ENCODE data around the gene RBM20.
"Not testable (repeated sequence)": the region's sequence is repeated elsewhere in the genome, so short reads cannot be mapped to it uniquely, and the experiment has no call there.

The RBM20 gene

GRCh38 chr10:110860576-110861241 lies 216.6 kb downstream of the RBM20 start:
- DNase-seq = peak; percentile 46

GRCh38 chr10:110861476-110861875 lies 217.3 kb downstream of the RBM20 start:
- no peak for DNase-seq

- DNase-seq = no peak
Observed at GRCh38 chr10:110861930-110862649, 218.0 kb downstream of the RBM20 start.

GRCh38 chr10:110862961-110863360 lies 218.8 kb downstream of the RBM20 start:
- DNase-seq = no peak

- no peak for DNase-seq
Observed at GRCh38 chr10:110863361-110863760, 219.2 kb downstream of the RBM20 start.

GRCh38 chr10:110863956-110864355 lies 219.8 kb downstream of the RBM20 start:
- no peak for DNase-seq

GRCh38 chr10:110864662-110865140 lies 220.6 kb downstream of the RBM20 start:
- peak; percentile 33 for DNase-seq

- no peak for DNase-seq
Observed at GRCh38 chr10:110865186-110865808, 221.2 kb downstream of the RBM20 start.

- no peak for DNase-seq
Observed at GRCh38 chr10:110865809-110866482, 221.8 kb downstream of the RBM20 start.

GRCh38 chr10:110867011-110867806 lies 223.1 kb downstream of the RBM20 start:
- not testable (repeated sequence) for DNase-seq

GRCh38 chr10:110867807-110868465 lies 223.8 kb downstream of the RBM20 start:
- DNase-seq = no peak

- DNase-seq = peak; percentile 43
Observed at GRCh38 chr10:110868981-110869380, 224.8 kb downstream of the RBM20 start.

GRCh38 chr10:110870823-110871297 lies 226.7 kb downstream of the RBM20 start:
- DNase-seq = no peak

- peak; percentile 94 for DNase-seq
Observed at GRCh38 chr10:110871298-110872084, 227.4 kb downstream of the RBM20 start, which contains the start of gene PDCD4. Gene PDCD4, plus strand, starts transcription at chr10:110871928. Its CDS starts 4,100 bp downstream, at chr10:110876028.

- peak; percentile 84 for DNase-seq
Observed at GRCh38 chr10:110872145-110872983, 228.2 kb downstream of the RBM20 start.

- DNase-seq = no peak
Observed at GRCh38 chr10:110872984-110873923, 229.1 kb downstream of the RBM20 start.

- DNase-seq = no peak
Observed at GRCh38 chr10:110873951-110874350, 229.8 kb downstream of the RBM20 start.

GRCh38 chr10:110876000-110876399 lies 231.9 kb downstream of the RBM20 start:
- DNase-seq = no peak

GRCh38 chr10:110876788-110877187 lies 232.7 kb downstream of the RBM20 start:
- no peak for DNase-seq
